WTC11 (cell line): ENCODE measurements around the gene GOLGA6L10.
"Not testable (repeated sequence)": the region's sequence is repeated elsewhere in the genome, so short reads cannot be mapped to it uniquely, and the experiment has no call there.

Experiments
- ATF1 ChIP-seq: sonication (generic); formaldehyde crosslinking; IDR thresholded peaks from 2 replicates; pipeline ENCODE4 v1.8.1; 2023; ENCODE audit warnings: mild to moderate bottlenecking, moderate library complexity, missing genetic modification reagents
- CTCF ChIP-seq: fragments of 200-600 bp; IDR thresholded peaks from 2 replicates; pipeline ENCODE4 v1.8.0; 2022; ENCODE audit warnings: antibody characterized with exemption
- MLX ChIP-seq: sonication (generic); formaldehyde crosslinking; IDR thresholded peaks from 2 replicates; pipeline ENCODE4 v1.8.1; 2023; ENCODE audit warnings: mild to moderate bottlenecking, missing genetic modification reagents, moderate library complexity
- NR3C1 ChIP-seq: sonication (generic); formaldehyde crosslinking; conservative IDR thresholded peaks from 2 replicates; pipeline ENCODE4 v1.8.1; 2023; ENCODE audit warnings: low read depth, mild to moderate bottlenecking, missing genetic modification reagents
- RELA ChIP-seq: sonication (generic); formaldehyde crosslinking; IDR thresholded peaks from 2 replicates; pipeline ENCODE4 v1.8.1; 2022; ENCODE audit warnings: missing genetic modification reagents, mild to moderate bottlenecking, borderline replicate concordance
- TCF7 ChIP-seq: sonication (generic); formaldehyde crosslinking; IDR thresholded peaks from 2 replicates; pipeline ENCODE4 v1.8.0; 2022; ENCODE audit warnings: mild to moderate bottlenecking, low read depth, missing genetic modification reagents, moderate library complexity
- TEAD1 ChIP-seq: sonication (generic); formaldehyde crosslinking; IDR thresholded peaks from 2 replicates; pipeline ENCODE4 v1.8.0; 2022; ENCODE audit warnings: mild to moderate bottlenecking, missing genetic modification reagents
- TEAD4 ChIP-seq: sonication (generic); formaldehyde crosslinking; IDR thresholded peaks from 2 replicates; pipeline ENCODE4 v1.8.0; 2022; ENCODE audit warnings: mild to moderate bottlenecking, missing genetic modification reagents
- TP53 ChIP-seq: sonication (generic); formaldehyde crosslinking; IDR thresholded peaks from 2 replicates; pipeline ENCODE4 v1.8.1; 2023; ENCODE audit warnings: mild to moderate bottlenecking, missing genetic modification reagents
- ZNF138 ChIP-seq: sonication (generic); formaldehyde crosslinking; conservative IDR thresholded peaks from 2 replicates; pipeline ENCODE4 v1.8.1; 2022; ENCODE audit warnings: mild to moderate bottlenecking, moderate library complexity, missing genetic modification reagents
- TF ChIP-seq, protein P1 (sequence below): sonication (generic); formaldehyde crosslinking; IDR thresholded peaks from 2 replicates; pipeline ENCODE4 v1.8.0; 2022; ENCODE audit warnings: mild to moderate bottlenecking, missing genetic modification reagents
- TF ChIP-seq, protein P2 (sequence below): sonication (generic); formaldehyde crosslinking; IDR thresholded peaks from 2 replicates; pipeline ENCODE4 v1.8.0; 2023; ENCODE audit warnings: missing genetic modification reagents
- TF ChIP-seq, protein P3 (sequence below): sonication (generic); formaldehyde crosslinking; IDR thresholded peaks from 2 replicates; pipeline ENCODE4 v1.8.0; 2022; ENCODE audit warnings: mild to moderate bottlenecking, missing genetic modification reagents

DNA sequence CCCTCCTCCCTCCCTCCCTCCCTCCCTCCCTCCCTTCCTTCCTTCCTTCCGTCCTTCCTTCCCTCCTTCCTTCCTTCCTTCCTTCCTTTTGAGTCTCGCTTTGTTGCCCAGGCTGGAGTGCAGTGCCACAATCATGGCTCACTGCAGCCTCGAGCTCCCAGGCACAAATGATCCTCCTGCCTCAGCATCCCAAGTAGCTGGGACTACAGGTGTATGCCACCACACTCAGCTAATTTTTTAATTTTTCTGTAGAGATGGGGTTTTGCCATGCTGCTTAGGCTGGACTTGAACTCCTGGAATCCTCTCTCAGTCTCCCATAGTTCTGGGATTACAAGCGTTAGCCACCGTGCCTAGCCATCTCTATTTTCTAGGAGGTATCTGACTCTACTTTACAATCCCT, 38.0 kb downstream of the GOLGA6L10 start:
- TF ChIP-seq TP53 (CRISPR knock-in tag); CTCF; MLX (CRISPR knock-in tag); RELA (CRISPR knock-in tag); TEAD1 (CRISPR knock-in tag); TCF7; ZNF138; NR3C1 (CRISPR knock-in tag); ATF1 (CRISPR knock-in tag); TEAD4 (CRISPR knock-in tag): not testable (repeated sequence)
- TF ChIP-seq, protein P1, sequence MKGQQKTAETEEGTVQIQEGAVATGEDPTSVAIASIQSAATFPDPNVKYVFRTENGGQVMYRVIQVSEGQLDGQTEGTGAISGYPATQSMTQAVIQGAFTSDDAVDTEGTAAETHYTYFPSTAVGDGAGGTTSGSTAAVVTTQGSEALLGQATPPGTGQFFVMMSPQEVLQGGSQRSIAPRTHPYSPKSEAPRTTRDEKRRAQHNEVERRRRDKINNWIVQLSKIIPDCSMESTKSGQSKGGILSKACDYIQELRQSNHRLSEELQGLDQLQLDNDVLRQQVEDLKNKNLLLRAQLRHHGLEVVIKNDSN (CRISPR knock-in tag), result not testable (repeated sequence)
- TF ChIP-seq, protein P2, sequence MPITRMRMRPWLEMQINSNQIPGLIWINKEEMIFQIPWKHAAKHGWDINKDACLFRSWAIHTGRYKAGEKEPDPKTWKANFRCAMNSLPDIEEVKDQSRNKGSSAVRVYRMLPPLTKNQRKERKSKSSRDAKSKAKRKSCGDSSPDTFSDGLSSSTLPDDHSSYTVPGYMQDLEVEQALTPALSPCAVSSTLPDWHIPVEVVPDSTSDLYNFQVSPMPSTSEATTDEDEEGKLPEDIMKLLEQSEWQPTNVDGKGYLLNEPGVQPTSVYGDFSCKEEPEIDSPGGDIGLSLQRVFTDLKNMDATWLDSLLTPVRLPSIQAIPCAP, result not testable (repeated sequence)
- TF ChIP-seq, protein P3, sequence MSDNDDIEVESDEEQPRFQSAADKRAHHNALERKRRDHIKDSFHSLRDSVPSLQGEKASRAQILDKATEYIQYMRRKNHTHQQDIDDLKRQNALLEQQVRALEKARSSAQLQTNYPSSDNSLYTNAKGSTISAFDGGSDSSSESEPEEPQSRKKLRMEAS (CRISPR knock-in tag), result not testable (repeated sequence)
